ENCODE measurements around the gene PAX8. TPM values are rescaled to one million over a fixed set of nuclear protein-coding genes. Genes with fewer than 3 reads are reported as not detected.
A peak's percentile ranks its signal among the peaks of the same experiment; 100 is the strongest.

PAX8 gene
- total RNA-seq, 4 donors from 2014 or later = 2.3 to 7.7 (median 5.6) TPM

DNA sequence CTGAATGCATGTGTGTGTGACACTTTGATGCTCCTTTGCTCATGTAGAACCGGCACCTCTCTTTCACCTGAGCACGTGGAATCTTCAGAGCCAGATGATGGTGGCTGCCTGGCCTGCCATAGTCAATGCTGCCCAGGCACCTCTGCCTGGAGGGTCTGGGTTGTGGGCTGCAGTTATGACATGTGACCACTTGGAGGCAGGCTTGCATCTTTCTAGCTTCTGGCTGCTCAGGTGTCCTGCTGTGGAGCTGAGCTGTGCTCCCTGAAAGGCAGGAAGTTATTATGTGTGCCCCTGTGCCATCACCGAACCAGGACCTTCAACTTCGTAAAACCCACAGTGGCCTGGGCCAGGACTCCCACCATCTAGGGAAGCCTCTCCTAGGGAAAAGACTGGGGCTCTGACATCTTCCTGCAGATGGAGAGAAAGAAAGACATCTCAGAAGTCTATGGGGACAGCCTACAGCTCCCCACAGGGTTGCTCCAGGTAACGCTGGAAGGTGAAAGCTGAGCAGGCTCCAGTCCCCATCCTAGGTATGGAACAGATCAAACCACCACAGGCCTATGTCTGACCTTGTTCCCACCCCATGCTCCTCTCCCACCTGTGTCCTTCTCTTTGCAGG lies 74.7 kb downstream of the PAX8 start:
- H3K27me3 ChIP-seq = no peaks in the 10 kb centered on the region
- peaks cover 43% of the 10 kb centered on the region for H3K4me1 ChIP-seq
- no peak for TF ChIP-seq POLR2AphosphoS5 (IDR thresholded peaks at IDR 0.05)
- no peak for TF ChIP-seq EP300 (IDR thresholded peaks at IDR 0.05)
- TF ChIP-seq, protein P1, sequence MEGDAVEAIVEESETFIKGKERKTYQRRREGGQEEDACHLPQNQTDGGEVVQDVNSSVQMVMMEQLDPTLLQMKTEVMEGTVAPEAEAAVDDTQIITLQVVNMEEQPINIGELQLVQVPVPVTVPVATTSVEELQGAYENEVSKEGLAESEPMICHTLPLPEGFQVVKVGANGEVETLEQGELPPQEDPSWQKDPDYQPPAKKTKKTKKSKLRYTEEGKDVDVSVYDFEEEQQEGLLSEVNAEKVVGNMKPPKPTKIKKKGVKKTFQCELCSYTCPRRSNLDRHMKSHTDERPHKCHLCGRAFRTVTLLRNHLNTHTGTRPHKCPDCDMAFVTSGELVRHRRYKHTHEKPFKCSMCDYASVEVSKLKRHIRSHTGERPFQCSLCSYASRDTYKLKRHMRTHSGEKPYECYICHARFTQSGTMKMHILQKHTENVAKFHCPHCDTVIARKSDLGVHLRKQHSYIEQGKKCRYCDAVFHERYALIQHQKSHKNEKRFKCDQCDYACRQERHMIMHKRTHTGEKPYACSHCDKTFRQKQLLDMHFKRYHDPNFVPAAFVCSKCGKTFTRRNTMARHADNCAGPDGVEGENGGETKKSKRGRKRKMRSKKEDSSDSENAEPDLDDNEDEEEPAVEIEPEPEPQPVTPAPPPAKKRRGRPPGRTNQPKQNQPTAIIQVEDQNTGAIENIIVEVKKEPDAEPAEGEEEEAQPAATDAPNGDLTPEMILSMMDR (IDR thresholded peaks at IDR 0.05) = peak; percentile 71 to 85
- TF ChIP-seq POLR2A (IDR thresholded peaks at IDR 0.05) = no peak
- H3K9me3 ChIP-seq = no peaks in the 10 kb centered on the region
- 31% methylated on average over 2 of the region's 5 CpGs for WGBS
- peaks cover 9% of the 10 kb centered on the region for H3K36me3 ChIP-seq
- DNase-seq (ENCODE audit: low spot score in 2 of 2) = no peak
- no peak overlapping the region for H3K4me3 ChIP-seq
- H3K27ac ChIP-seq = no peak overlapping the region

DNA sequence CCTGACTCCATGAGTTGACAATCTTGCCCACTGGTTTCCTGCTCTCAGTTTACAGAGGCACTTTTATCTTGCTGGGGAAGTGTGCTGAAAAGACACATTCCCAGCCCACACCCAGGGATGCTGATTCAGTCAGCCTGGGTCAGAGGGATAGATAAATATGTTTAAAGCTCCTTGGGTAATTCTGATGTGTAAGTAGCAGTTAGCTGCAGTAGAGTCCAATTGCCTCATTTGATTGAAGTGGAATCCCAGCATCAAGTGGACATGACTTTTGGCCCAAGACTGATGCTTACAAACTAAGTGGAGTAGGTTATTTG lies 75.5 kb downstream of the PAX8 start:
- DNase-seq (ENCODE audit: low spot score in 2 of 2) = no peak
- Histone ChIP-seq H3K4me1 (peaks cover 45% of the 10 kb centered on the region), H3K27me3 (no peaks in the 10 kb centered on the region), H3K4me3 (no peak overlapping the region), H3K36me3 (peaks cover 9% of the 10 kb centered on the region), H3K27ac (no peak overlapping the region), H3K9me3 (no peaks in the 10 kb centered on the region)
- TF ChIP-seq POLR2AphosphoS5 (IDR thresholded peaks at IDR 0.05) (no peak), EP300 (IDR thresholded peaks at IDR 0.05) (no peak), POLR2A (IDR thresholded peaks at IDR 0.05) (no peak)
- TF ChIP-seq, protein P1 (IDR thresholded peaks at IDR 0.05) = no peak

DNA sequence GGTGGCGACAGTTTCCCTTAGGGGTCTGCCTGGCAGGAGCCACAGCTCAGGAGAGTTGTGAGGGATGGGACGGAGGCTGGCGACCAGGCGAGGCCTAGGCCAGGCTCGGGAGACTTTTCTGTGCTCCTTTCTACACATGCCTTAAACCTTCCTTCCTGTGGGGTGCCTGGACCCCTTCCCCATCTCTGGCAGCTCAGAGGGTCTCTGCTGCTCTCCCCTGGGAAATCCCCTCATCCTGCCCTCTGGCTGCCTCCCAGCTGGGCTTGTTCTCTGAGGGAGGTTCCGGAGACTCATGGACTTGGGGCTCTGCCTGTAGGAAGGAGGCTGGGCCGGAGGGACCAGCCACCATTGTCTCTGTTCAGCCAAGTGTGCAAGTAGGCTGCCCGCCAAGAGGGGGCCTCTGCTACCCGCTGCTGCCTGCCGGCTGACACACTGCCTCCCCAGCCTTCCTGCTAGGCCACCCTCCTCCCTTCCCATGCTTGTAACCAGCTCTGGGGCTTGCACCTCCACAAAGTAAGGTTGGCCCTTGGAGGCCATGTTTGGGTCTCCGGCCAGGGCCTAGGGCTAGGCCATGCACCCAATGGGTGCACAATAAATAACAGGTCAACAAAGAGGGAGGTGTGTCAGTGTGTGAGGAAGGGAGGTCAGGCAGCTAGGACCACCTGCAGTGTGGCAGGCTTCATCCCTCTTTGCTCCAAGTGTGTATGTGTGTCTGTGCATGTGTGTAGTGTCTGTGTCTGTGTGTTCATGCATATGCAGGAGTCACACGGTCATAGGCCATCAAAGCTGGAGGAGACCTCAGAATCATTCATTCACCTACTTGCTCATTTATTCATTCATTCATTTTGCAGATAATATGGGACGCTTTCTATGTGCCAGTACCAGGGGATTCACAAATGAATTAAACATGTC lies 76.2 kb downstream of the PAX8 start:
- Histone ChIP-seq H3K4me3 (no peak overlapping the region), H3K4me1 (peaks cover 47% of the 10 kb centered on the region), H3K9me3 (no peaks in the 10 kb centered on the region), H3K36me3 (peaks cover 9% of the 10 kb centered on the region), H3K27me3 (no peaks in the 10 kb centered on the region), H3K27ac (peak overlapping the region; percentile 92)
- no peak for DNase-seq (ENCODE audit: low spot score in 2 of 2)
- WGBS = 56% methylated on average over 6 of the region's 13 CpGs
- TF ChIP-seq POLR2AphosphoS5 (IDR thresholded peaks at IDR 0.05) (no peak), POLR2A (IDR thresholded peaks at IDR 0.05) (no peak), EP300 (IDR thresholded peaks at IDR 0.05) (no peak)
- TF ChIP-seq, protein P1 (IDR thresholded peaks at IDR 0.05) = no peak

DNA sequence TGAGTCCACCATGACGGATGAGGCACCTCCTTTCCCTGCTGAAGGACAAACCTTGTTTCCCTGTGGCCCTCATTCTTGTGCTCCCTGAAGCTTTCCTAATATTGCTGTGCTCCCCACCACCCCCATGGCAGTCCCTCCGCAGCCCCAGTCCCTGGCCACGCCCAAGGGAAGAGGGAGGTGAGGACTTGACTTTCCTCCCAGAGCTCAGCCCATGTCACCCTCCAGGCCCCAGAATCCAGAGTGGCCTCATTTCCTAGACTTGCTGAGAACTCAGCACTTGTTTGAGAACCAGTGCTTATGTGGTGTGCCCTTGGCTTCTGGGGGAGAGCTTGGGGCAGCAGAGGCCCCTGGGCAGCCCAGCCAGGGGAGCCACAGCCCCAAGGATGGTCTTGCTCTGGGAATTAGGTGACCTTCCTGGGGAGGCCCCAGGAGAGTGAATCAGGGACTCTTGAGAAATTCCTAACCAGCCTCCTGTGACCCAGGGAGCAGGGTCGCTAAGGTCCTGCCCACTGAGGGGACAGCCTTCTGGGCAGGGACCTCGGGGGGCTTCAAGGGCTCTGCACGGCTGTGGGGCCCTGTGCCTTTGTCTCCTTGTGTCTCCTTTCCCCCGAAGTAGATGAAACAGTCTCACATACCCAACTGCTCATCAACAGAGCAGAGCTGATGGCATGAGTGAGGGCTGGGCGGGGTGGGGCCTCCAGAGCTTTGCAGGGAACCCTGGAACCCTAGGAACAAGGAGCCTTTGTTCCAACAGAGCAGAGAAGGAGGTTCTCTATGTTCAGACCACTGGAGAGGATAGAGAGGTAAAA lies 77.0 kb downstream of the PAX8 start:
- H3K27ac ChIP-seq = peak overlapping the region; percentile 92

More for the DNA sequence above, 77.0 kb downstream of the PAX8 start:
- Histone ChIP-seq H3K36me3 (peaks cover 9% of the 10 kb centered on the region), H3K27me3 (no peaks in the 10 kb centered on the region), H3K4me3 (no peak overlapping the region), H3K4me1 (peaks cover 47% of the 10 kb centered on the region), H3K9me3 (no peaks in the 10 kb centered on the region)
- no peak for DNase-seq (ENCODE audit: low spot score in 2 of 2)
- 85% methylated on average over 3 of the region's 8 CpGs for WGBS
- TF ChIP-seq EP300 (IDR thresholded peaks at IDR 0.05) = no peak
- no peak for TF ChIP-seq POLR2AphosphoS5 (IDR thresholded peaks at IDR 0.05)
- TF ChIP-seq, protein P1 (IDR thresholded peaks at IDR 0.05) = no peak
- TF ChIP-seq POLR2A (IDR thresholded peaks at IDR 0.05) = no peak

Measured in suprapubic skin (tissue), 4 donors.